GM06990 (cell line): ENCODE results near the gene EPYC.
A peak's percentile ranks its signal among the peaks of the same experiment; 100 is the strongest.

Experiments
- DNase-seq: peaks from one replicate; pipeline ENCODE4 v3.0.0-alpha.2; 2011; ENCODE audit not compliant: insufficient read length; ENCODE audit errors: extremely low read depth
- H3K27me3 ChIP-seq: replicated peaks from 2 replicates; pipeline ENCODE4 v1.6.0; 2011; ENCODE audit warnings: low read length; ENCODE audit not compliant: control insufficient read depth, insufficient read depth
- H3K36me3 ChIP-seq: 2 replicates; pipeline ENCODE4 v1.5.1; 2011; ENCODE audit warnings: low read length; ENCODE audit not compliant: control insufficient read depth, insufficient read depth
- H3K4me3 ChIP-seq: replicated peaks from 2 replicates; pipeline ENCODE4 v1.5.1; 2011; ENCODE audit warnings: low read depth, mild to moderate bottlenecking, control low read depth, low read length
- TF ChIP-seq, protein P1 (sequence below): IDR thresholded peaks from 2 replicates; pipeline ENCODE4 v1.5.1; 2011; ENCODE audit warnings: low read length, control low read depth, mild to moderate bottlenecking, inconsistent platforms; ENCODE audit not compliant: insufficient read depth, poor library complexity, severe bottlenecking

The EPYC gene

GRCh38 chr12:90954428-90954827 is 50.3 kb downstream of the EPYC start:
- DNase-seq: no peak
- no peak overlapping the region for H3K4me3 ChIP-seq
- TF ChIP-seq, protein P1, sequence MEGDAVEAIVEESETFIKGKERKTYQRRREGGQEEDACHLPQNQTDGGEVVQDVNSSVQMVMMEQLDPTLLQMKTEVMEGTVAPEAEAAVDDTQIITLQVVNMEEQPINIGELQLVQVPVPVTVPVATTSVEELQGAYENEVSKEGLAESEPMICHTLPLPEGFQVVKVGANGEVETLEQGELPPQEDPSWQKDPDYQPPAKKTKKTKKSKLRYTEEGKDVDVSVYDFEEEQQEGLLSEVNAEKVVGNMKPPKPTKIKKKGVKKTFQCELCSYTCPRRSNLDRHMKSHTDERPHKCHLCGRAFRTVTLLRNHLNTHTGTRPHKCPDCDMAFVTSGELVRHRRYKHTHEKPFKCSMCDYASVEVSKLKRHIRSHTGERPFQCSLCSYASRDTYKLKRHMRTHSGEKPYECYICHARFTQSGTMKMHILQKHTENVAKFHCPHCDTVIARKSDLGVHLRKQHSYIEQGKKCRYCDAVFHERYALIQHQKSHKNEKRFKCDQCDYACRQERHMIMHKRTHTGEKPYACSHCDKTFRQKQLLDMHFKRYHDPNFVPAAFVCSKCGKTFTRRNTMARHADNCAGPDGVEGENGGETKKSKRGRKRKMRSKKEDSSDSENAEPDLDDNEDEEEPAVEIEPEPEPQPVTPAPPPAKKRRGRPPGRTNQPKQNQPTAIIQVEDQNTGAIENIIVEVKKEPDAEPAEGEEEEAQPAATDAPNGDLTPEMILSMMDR: no peak
- no peaks in the 10 kb centered on the region for H3K36me3 ChIP-seq
- no peaks in the 10 kb centered on the region for H3K27me3 ChIP-seq

GRCh38 chr12:90953956-90954421 is 50.8 kb downstream of the EPYC start:
- TF ChIP-seq, protein P1: peak; percentile 66
- DNase-seq: no peak
- no peaks in the 10 kb centered on the region for H3K36me3 ChIP-seq
- no peaks in the 10 kb centered on the region for H3K27me3 ChIP-seq
- no peak overlapping the region for H3K4me3 ChIP-seq

GRCh38 chr12:90951432-90952105 is 53.2 kb downstream of the EPYC start:
- DNase-seq: no peak
- Histone ChIP-seq H3K27me3 (no peaks in the 10 kb centered on the region), H3K36me3 (no peaks in the 10 kb centered on the region), H3K4me3 (no peak overlapping the region)
- TF ChIP-seq, protein P1: no peak

DNA sequence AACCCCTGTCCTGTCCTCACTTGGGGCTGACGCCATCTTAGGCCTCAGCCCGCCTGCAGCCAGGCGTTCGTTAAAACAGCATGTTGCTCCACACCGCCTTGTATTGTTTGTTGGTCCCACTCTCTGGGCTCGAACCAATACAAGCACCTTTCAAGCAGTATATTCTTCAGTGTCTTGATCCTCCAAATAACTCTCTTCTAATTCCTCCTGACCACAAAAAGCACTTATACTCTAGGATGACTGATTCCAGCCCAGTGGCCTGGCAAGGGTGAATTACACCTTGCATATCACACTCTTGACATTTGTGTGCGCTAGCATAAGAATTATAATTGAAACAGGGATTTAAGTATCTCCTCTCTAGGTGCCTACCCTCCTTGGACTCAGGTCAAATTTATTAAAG is 56.9 kb downstream of the EPYC start:
- TF ChIP-seq, protein P1: no peak
- no peak overlapping the region for H3K4me3 ChIP-seq
- DNase-seq: no peak

DNA sequence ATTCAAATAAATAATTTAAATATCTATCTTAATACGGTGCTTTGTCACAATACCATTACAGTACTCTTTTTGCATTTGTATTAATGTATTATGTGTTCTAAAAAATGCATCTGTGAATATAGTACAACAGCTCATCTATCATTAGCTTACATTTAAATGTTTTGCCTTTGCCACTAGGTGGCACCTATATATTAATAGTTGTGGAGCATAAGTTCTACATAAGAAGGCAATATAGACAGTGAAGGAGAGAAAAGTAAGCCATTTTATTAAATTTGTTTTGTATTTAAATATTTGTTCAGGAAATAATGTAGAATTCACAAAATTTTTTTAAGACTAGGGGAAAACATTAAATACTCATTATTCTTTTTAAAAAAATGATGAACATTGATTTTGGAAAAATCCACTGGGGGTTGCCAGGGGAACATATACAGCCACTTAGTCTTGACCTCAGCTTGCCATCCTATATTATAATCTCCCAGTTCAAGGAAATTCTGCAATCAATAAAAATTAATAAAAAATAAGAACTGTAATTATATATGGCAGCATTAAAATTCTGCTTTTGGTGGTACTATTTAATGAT is 59.6 kb downstream of the EPYC start:
- Histone ChIP-seq H3K4me3 (no peak overlapping the region), H3K27me3 (no peaks in the 10 kb centered on the region), H3K36me3 (no peaks in the 10 kb centered on the region)
- DNase-seq: no peak
- TF ChIP-seq, protein P1: peak; percentile 55

More for the DNA sequence above, 56.9 kb downstream of the EPYC start:
- H3K27me3 ChIP-seq: no peaks in the 10 kb centered on the region
- no peaks in the 10 kb centered on the region for H3K36me3 ChIP-seq

GRCh38 chr12:90943255-90943654 is 61.5 kb downstream of the EPYC start:
- Histone ChIP-seq H3K36me3 (no peaks in the 10 kb centered on the region), H3K27me3 (no peaks in the 10 kb centered on the region), H3K4me3 (no peak overlapping the region)
- TF ChIP-seq, protein P1: no peak
- no peak for DNase-seq
